Stomach (tissue), 4 donors: ENCODE results near the gene FRAT1.

ENCODE experiments used
- EP300 ChIP-seq: sonication (generic); formaldehyde crosslinking; IDR thresholded peaks from one replicate; pipeline ENCODE4 v1.6.1; 2017; ENCODE audit warnings: antibody characterized with exemption
- POLR2A ChIP-seq, 4 donors: fragments of 450-650 bp; IDR thresholded peaks; one replicate each; pipeline ENCODE4 v1.6.1; 2016; ENCODE audit warnings: antibody characterized with exemption in 4 of 4, control low read depth in 2 of 4, mild to moderate bottlenecking in 1 of 4, moderate library complexity in 1 of 4
- TF ChIP-seq, protein P1 (sequence below), 7 experiments: fragments of 450-650 bp in 4 of 7; fragments of 200-600 bp in 3 of 7; sonication (generic) in 3 of 7; IDR thresholded peaks; one replicate each; pipeline ENCODE4 v1.5.1; 2016 to 2019; ENCODE audit warnings: antibody characterized with exemption in 7 of 7, control low read depth in 2 of 7, mild to moderate bottlenecking in 1 of 7

DNA sequence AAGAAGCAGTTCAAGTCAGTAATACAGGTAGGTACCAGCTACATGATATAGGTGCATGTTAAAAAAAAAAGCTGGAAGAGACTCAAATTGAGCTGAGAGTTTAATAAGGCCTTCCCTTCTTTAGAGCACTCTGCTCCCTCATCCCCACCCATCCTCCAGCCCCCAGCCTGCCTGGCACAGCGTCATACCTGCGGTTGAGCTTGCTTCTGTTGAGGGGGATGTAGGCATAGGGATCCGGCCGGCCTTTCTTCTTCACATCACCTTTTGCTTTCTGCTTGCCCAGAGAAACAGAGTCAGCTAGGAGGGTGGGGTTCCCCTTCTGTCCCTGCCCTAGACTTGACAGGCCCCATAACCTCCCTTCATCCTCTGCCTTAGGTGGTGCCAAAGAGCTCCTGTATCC, 39.3 kb downstream of the FRAT1 start:
- TF ChIP-seq, protein P1, sequence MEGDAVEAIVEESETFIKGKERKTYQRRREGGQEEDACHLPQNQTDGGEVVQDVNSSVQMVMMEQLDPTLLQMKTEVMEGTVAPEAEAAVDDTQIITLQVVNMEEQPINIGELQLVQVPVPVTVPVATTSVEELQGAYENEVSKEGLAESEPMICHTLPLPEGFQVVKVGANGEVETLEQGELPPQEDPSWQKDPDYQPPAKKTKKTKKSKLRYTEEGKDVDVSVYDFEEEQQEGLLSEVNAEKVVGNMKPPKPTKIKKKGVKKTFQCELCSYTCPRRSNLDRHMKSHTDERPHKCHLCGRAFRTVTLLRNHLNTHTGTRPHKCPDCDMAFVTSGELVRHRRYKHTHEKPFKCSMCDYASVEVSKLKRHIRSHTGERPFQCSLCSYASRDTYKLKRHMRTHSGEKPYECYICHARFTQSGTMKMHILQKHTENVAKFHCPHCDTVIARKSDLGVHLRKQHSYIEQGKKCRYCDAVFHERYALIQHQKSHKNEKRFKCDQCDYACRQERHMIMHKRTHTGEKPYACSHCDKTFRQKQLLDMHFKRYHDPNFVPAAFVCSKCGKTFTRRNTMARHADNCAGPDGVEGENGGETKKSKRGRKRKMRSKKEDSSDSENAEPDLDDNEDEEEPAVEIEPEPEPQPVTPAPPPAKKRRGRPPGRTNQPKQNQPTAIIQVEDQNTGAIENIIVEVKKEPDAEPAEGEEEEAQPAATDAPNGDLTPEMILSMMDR (IDR thresholded peaks at IDR 0.05): no peak
- TF ChIP-seq POLR2A (IDR thresholded peaks at IDR 0.05) (no peak), EP300 (no peak)
